Ovary (tissue), 3 donors: ENCODE results near the gene STK32C.

Source experiments
- EP300 ChIP-seq: sonication (generic); formaldehyde crosslinking; IDR thresholded peaks from one replicate; pipeline ENCODE4 v1.6.1; 2017; ENCODE audit warnings: antibody characterized with exemption
- TF ChIP-seq, protein P1 (sequence below), 3 donors: fragments of 450-650 bp in 2 of 3; fragments of 200-600 bp in 1 of 3; IDR thresholded peaks; one replicate each; pipeline versions ENCODE4 v1.5.1 to v1.8.0; 2016 to 2022; ENCODE audit warnings: antibody characterized with exemption in 3 of 3, mild to moderate bottlenecking in 1 of 3
- donor health status: DM: no; HTN: no; CAD: no.

GRCh38 chr10:132258423-132258822 is 49.3 kb downstream of the STK32C start:
- TF ChIP-seq, protein P1, sequence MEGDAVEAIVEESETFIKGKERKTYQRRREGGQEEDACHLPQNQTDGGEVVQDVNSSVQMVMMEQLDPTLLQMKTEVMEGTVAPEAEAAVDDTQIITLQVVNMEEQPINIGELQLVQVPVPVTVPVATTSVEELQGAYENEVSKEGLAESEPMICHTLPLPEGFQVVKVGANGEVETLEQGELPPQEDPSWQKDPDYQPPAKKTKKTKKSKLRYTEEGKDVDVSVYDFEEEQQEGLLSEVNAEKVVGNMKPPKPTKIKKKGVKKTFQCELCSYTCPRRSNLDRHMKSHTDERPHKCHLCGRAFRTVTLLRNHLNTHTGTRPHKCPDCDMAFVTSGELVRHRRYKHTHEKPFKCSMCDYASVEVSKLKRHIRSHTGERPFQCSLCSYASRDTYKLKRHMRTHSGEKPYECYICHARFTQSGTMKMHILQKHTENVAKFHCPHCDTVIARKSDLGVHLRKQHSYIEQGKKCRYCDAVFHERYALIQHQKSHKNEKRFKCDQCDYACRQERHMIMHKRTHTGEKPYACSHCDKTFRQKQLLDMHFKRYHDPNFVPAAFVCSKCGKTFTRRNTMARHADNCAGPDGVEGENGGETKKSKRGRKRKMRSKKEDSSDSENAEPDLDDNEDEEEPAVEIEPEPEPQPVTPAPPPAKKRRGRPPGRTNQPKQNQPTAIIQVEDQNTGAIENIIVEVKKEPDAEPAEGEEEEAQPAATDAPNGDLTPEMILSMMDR (IDR thresholded peaks at IDR 0.05): no peak
- no peak for TF ChIP-seq EP300
